Epithelial cell of esophagus (primary cell): Measurements from ENCODE around the gene ZBTB42.

Experiments
- DNase-seq: peaks from one replicate; pipeline ENCODE4 v3.0.0; 2010; ENCODE audit warnings: low read depth
- H3K4me3 ChIP-seq: 2 replicates; pipeline ENCODE4 v1.5.1; 2011; ENCODE audit warnings: mild to moderate bottlenecking, low read length, control low read depth
- TF ChIP-seq, protein P1 (sequence below): IDR thresholded peaks from 2 replicates; pipeline ENCODE4 v1.5.1; 2011; ENCODE audit warnings: low read depth, mild to moderate bottlenecking, low read length, control low read depth, inconsistent platforms; ENCODE audit not compliant: insufficient read depth; ENCODE audit errors: missing control alignments

Gene ZBTB42

DNA sequence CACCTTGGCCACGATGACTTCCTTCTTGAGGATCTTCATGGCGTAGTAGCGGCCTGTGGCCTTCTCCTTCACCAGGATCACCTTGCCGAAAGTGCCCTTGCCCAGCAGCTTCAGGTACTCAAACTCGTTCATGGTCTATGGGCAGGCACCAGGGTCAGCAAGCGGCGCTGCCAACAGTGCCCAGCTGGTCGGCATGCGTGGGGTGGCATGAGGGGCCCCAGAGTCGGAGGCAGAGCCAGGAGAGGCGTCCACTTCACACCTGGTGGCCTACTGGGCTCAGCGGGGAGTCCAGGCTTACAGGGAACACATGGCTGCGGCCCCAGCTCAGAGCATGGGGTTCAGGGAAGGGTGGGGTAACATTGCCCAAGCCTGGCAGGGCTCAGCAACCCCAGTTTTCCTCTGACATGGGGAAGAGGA, 25.8 kb upstream of the ZBTB42 start:
- H3K4me3 ChIP-seq, result no peak overlapping the region
- TF ChIP-seq, protein P1, sequence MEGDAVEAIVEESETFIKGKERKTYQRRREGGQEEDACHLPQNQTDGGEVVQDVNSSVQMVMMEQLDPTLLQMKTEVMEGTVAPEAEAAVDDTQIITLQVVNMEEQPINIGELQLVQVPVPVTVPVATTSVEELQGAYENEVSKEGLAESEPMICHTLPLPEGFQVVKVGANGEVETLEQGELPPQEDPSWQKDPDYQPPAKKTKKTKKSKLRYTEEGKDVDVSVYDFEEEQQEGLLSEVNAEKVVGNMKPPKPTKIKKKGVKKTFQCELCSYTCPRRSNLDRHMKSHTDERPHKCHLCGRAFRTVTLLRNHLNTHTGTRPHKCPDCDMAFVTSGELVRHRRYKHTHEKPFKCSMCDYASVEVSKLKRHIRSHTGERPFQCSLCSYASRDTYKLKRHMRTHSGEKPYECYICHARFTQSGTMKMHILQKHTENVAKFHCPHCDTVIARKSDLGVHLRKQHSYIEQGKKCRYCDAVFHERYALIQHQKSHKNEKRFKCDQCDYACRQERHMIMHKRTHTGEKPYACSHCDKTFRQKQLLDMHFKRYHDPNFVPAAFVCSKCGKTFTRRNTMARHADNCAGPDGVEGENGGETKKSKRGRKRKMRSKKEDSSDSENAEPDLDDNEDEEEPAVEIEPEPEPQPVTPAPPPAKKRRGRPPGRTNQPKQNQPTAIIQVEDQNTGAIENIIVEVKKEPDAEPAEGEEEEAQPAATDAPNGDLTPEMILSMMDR, result no peak
- no peak for DNase-seq

DNA sequence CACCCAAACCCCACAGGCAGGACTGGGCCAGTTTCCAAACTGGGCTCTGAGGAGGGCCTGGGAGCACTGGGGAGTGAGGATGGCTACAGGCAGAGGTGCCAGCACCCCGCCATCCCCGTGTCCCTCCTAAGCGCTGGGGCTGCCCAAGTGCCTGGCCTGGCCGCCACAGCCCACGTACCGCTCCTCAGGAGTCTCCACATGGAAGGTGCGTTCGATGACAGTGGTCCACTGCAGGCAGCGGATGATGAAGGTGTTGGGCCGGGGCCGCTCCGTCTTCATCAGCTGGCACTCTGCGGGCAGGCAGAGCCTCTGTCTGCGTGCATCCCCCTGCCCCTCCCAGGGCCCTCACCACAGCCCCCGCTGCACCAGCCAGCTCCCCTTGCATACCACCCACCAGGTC, 24.4 kb upstream of the ZBTB42 start:
- no peak overlapping the region for H3K4me3 ChIP-seq
- TF ChIP-seq, protein P1, result no peak
- DNase-seq, result no peak

DNA sequence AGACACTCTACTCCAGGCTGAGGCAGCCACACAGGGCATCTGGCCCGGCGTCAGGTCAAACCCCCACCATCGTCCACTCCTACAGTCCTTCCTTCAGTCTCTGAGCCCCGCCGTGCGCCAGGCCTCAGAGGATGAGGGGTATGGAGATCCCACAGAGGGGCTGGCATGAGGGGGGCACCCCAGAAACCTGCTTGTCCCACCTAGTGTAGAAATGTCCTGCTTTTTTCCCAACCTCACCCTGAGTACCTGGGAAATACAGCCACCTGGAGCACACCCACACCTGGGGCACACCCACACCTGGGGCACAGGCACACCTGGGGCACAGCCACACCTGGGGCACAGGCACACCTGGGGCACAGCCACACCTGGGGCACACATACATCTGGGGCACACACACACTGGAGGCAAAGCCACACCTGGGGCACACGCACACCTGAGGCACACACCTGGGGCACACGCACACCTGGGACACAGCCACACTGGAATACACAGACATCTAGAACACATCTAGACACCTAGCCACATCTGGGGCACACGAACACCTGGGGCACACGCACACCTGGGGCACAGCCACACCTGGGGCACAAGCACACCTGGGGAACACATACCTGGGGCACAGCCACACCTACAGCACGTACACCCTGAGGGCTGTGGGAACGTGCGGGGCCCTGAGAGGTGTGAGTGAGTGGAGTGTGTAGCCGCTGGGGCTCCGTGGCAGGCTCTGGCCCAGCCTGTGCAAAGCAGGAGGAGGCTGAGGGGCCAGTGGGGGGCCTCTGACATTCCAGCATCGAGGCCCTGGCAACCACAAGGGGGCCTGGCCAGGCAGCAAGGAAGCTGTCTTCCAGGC, 23.7 kb upstream of the ZBTB42 start:
- DNase-seq, result no peak
- no peak overlapping the region for H3K4me3 ChIP-seq
- TF ChIP-seq, protein P1, result no peak

DNA sequence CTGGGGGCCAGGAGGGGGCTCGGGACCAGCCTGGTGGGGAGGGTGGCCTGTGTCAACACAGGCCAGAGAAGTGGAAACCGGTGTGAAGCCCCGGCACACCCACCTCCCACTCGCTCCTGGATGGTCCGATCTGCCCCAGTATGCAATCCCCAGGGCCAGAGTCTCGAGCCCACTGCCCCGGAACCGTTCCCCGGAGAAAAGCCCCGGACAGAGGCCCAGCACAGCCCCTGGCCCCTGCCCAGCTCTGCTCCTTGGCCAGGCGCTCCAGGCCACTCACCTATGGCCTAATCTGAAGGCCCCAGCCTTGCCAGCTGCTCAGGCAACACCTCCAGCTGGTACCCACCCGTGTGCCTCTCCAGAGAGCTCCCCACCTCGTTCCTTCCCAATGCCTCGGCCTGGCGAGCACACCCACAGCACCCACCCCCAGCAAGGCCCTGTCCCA, 23.1 kb upstream of the ZBTB42 start:
- DNase-seq, result no peak
- H3K4me3 ChIP-seq, result no peak overlapping the region
- TF ChIP-seq, protein P1, result no peak

DNA sequence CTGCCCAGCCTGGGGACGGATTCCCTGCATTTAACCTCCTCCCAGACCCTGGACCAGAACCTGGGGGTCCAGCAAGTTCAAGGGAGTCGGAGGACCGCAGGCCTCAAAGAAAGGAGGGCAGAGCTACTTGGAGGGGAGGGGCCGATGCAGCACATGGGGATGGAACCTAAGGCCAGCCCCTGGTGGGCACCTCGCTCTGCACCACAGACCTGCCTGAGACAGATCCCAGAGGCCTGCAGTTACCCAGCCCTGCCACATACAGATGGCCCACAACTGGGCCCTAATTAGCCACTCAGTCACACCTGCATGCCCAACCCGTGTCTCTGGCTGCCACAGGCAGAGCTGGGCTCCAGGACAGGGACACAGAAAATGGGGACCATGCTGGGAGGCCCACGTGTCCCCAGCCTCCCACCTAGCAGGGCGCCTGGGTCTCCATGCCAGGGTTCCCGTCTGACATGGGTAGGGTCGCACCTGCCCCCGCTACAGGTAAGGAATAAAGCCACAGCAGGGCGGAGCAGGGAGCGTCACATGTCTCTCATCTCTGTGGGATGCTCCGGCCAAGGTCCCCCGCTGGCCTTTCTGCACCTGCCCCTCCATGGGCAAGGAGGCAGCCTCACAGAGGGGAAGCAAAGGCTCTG, 22.1 kb upstream of the ZBTB42 start:
- TF ChIP-seq, protein P1, result no peak
- DNase-seq, result no peak
- H3K4me3 ChIP-seq, result no peak overlapping the region

DNA sequence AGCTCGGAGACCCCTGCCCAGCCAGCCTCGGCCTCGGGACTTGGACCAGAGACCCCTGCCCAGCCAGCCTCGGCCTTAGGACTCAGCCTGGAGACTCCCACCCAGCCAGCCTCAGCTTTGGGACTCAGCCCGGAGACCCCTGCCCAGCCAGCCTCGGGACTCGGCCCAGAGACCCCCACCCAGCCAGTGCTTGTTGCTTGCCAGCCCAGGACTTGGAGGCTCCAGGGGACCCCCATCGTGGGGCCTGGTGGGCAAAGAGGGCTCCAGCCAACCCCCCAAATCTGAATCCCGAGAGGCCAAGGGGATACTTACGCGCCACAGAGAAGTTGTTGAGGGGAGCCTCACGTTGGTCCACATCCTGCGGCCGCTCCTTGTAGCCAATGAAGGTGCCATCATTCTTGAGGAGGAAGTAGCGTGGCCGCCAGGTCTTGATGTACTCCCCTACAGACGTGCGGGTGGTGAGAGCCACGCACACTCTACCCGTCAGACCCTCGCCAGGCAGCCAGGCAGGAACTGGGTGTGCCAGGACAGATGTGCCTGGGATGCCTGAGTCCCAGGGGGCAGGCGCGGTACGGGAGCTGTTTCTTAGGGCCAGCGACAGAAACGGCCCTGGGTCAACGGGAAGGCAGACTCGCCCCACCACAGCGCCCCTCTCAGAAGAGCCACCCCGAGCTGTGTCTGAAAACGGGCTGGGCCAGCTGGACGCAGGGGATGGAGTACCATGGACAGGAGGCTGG, 21.0 kb upstream of the ZBTB42 start:
- DNase-seq, result no peak
- no peak overlapping the region for H3K4me3 ChIP-seq
- TF ChIP-seq, protein P1, result no peak
